Measurements from ENCODE around the gene CD44. TPM values are rescaled to one million over a fixed set of nuclear protein-coding genes. Genes with fewer than 3 reads are reported as not detected.

CD44 gene
- total RNA-seq: 241 and 1,323 TPM in 2 replicates

GRCh38 chr11:35138943-35139721 is at the start of gene CD44:
Gene CD44 (plus strand): TSS chr11:35139171. CDS start chr11:35139304, 133 bp downstream.

Other genes with a start within 250 kb of the CD44 start
- 17.1 and 17.7 TPM in 2 replicates for gene APIP, start 222.8 kb upstream of the CD44 start, total RNA-seq
- gene PDHX, start 222.6 kb upstream of the CD44 start, total RNA-seq: 34.9 and 35.3 TPM in 2 replicates